ENCODE results near the gene SH2D6. TPM values are rescaled to one million over a fixed set of nuclear protein-coding genes. Genes with fewer than 3 reads are reported as not detected.
A peak's percentile ranks its signal among the peaks of the same experiment; 100 is the strongest.

SH2D6 gene
- total and polyA plus RNA-seq, 5 donors from 2014 or later: 0.25 TPM; not detected in 4

DNA sequence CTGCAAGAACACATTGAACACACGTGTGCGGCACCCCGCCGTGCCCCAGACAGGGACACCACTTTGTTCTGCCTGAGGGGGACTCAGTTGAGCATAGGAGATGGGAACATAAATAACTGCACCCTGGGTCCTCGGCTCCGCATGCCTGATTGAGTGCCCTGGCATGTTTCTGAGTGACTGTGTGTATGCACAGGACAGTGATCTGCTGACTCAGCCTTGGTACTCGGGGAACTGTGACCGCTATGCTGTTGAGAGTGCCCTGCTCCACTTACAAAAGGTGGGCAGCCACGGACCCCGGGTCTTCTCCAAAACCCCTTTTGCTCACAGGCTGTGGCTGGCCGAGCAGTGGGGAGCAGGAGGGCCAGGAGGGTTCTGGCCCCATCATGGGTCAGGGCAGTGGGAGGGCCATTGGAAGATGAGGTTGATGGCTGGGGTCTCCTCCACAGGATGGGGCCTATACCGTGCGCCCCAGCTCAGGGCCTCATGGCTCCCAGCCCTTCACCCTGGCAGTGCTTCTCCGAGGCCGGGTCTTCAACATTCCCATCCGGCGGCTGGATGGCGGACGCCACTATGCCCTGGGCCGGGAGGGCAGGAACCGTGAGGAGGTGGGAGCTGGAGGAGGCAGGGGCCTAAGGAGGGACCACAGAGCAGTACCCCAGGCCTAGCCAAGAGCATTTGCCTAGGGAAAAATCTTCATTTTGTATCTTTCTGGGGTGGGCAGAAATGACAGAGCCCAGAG lies 16.9 kb downstream of the SH2D6 start:
- Mint-ChIP-seq H3K36me3 (no peaks in the 10 kb centered on the region), H3K27me3 (peaks cover 4% of the 10 kb centered on the region), H3K9me3 (peaks cover 0 to 2% (median 0%) of the 10 kb centered on the region in 7 donors), H3K4me1 (peaks cover 5 to 38% (median 20%) of the 10 kb centered on the region in 4 donors), H3K4me3 (peak overlapping the region in 2 of 4 donors; percentile 61 to 87), H3K27ac (peak overlapping the region in 2 of 3 donors; percentile 43 to 92)
- H3K9me3 ChIP-seq (ENCODE audit: control insufficient read depth in 2 of 2, low read length in 2 of 2): no peaks in the 10 kb centered on the region
- no peak for DNase-seq
- H3K4me3 ChIP-seq (ENCODE audit: low read depth, low read length): no peak overlapping the region
- no peak overlapping the region for H3K27ac ChIP-seq (ENCODE audit: insufficient read depth, low read length, poor library complexity, severe bottlenecking)
- H3K27me3 ChIP-seq (ENCODE audit: control insufficient read depth, insufficient read depth, low read length): no peaks in the 10 kb centered on the region
- no peaks in the 10 kb centered on the region for H3K36me3 ChIP-seq (ENCODE audit: control insufficient read depth, insufficient read depth, low read length)
- ATAC-seq (ENCODE audit: low read depth in 2 of 2): no peak
- H3K4me1 ChIP-seq (ENCODE audit: control insufficient read depth, insufficient read depth, low read length, poor library complexity, severe bottlenecking): peaks cover 33% of the 10 kb centered on the region

DNA sequence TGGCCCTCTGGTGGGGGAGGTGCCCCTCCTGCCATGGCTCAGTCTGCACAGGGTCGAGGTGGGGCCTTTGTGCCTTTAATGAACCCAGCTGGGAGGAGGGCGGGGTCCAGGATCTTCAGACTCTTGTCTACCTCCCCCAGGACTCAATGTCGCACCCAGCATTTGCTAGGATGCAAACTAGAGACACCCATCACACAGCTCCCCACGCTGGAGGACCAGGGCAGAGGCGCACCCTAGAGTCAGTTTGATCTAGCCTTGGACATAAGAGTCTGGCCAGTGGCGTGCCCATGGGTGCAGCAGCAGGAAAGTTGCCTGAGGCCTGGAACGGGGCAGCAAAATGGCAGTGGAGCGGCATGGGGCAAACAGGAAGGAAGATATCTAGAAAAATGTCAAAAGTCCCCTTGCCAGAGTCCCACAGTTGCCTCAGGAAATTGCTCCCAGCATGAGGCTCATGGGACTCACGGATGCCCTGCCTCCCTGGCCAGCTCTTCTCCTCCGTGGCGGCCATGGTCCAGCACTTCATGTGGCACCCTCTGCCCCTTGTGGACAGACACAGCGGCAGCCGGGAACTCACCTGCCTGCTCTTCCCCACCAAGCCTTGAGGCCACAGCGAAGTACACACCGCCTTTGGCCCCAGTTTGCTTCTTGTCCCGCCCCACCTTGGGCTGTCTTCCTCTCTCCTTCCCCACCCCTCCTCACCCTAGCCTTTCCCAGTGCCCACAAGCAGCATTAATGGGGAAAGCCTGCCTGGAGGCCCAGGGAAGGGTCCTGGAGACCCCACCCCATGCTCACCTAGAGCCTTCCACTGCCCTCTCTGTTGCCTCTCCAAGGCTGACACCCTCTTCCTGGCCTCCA lies 17.7 kb downstream of the SH2D6 start:
- Histone ChIP-seq H3K4me3 (ENCODE audit: low read depth, low read length) (no peak overlapping the region), H3K27me3 (ENCODE audit: control insufficient read depth, insufficient read depth, low read length) (no peaks in the 10 kb centered on the region), H3K9me3 (ENCODE audit: control insufficient read depth in 2 of 2, low read length in 2 of 2) (no peaks in the 10 kb centered on the region), H3K4me1 (ENCODE audit: control insufficient read depth, insufficient read depth, low read length, poor library complexity, severe bottlenecking) (peaks cover 33% of the 10 kb centered on the region), H3K27ac (ENCODE audit: insufficient read depth, low read length, poor library complexity, severe bottlenecking) (peak overlapping the region; percentile 94), H3K36me3 (ENCODE audit: control insufficient read depth, insufficient read depth, low read length) (no peaks in the 10 kb centered on the region)
- Mint-ChIP-seq H3K4me3 (peak overlapping the region; percentile 87 to 96 (median 92)), H3K36me3 (no peaks in the 10 kb centered on the region), H3K4me1 (peaks cover 5 to 45% (median 24%) of the 10 kb centered on the region in 4 donors), H3K27ac (peak overlapping the region; percentile 56 to 98 (median 92)), H3K27me3 (peaks cover 4% of the 10 kb centered on the region), H3K9me3 (peaks cover 0 to 2% (median 0%) of the 10 kb centered on the region in 7 donors)
- DNase-seq: no peak
- ATAC-seq (ENCODE audit: low read depth in 2 of 2): no peak

DNA sequence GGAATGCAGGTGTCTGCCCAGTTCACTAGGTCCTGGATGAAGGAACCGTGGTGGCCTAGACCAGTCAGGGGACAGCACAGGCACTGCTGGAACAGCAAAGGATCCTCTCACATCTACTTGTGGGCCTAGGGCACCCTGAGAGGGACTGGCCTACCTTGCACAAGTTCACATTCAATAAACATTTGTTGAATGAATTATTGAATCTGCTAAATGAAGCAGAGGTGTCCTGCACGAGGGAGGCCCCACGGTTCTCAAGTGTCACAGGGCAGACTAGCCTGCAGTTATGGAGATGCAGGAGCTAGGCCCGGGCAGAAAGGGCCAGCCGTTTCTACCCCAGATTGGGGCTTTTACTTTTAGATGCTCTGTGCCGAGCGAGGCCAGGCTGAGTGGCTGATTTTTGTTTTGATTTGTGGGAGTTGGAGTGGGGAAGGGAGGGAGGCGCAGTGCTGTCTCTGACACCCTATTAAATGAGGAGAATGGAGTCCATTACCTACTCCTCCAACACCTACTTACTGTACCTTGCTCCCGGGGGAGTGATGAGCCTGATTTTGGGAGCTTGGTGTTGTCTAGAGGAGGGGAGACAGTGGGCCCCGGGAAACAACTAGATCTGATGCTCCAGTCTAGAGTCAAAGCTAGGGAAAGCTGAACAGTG lies 18.4 kb downstream of the SH2D6 start:
- Histone ChIP-seq H3K36me3 (ENCODE audit: control insufficient read depth, insufficient read depth, low read length) (no peaks in the 10 kb centered on the region), H3K4me3 (ENCODE audit: low read depth, low read length) (no peak overlapping the region), H3K4me1 (ENCODE audit: control insufficient read depth, insufficient read depth, low read length, poor library complexity, severe bottlenecking) (peaks cover 33% of the 10 kb centered on the region), H3K27ac (ENCODE audit: insufficient read depth, low read length, poor library complexity, severe bottlenecking) (peak overlapping the region; percentile 94), H3K9me3 (ENCODE audit: control insufficient read depth in 2 of 2, low read length in 2 of 2) (no peaks in the 10 kb centered on the region), H3K27me3 (ENCODE audit: control insufficient read depth, insufficient read depth, low read length) (no peaks in the 10 kb centered on the region)
- peak overlapping the region; percentile 92 to 99 (median 98) for H3K27ac Mint-ChIP-seq
- peak overlapping the region; percentile 87 to 96 (median 92) for H3K4me3 Mint-ChIP-seq
- DNase-seq (peak in 1 of 3 donors; percentile 30), ATAC-seq (ENCODE audit: low read depth in 2 of 2) (no peak)
- H3K4me1 Mint-ChIP-seq: peaks cover 5 to 45% (median 24%) of the 10 kb centered on the region in 4 donors
- H3K9me3 Mint-ChIP-seq: peaks cover 0 to 2% (median 0%) of the 10 kb centered on the region in 7 donors
- no peaks in the 10 kb centered on the region for H3K36me3 Mint-ChIP-seq
- H3K27me3 Mint-ChIP-seq: peaks cover 4% of the 10 kb centered on the region

DNA sequence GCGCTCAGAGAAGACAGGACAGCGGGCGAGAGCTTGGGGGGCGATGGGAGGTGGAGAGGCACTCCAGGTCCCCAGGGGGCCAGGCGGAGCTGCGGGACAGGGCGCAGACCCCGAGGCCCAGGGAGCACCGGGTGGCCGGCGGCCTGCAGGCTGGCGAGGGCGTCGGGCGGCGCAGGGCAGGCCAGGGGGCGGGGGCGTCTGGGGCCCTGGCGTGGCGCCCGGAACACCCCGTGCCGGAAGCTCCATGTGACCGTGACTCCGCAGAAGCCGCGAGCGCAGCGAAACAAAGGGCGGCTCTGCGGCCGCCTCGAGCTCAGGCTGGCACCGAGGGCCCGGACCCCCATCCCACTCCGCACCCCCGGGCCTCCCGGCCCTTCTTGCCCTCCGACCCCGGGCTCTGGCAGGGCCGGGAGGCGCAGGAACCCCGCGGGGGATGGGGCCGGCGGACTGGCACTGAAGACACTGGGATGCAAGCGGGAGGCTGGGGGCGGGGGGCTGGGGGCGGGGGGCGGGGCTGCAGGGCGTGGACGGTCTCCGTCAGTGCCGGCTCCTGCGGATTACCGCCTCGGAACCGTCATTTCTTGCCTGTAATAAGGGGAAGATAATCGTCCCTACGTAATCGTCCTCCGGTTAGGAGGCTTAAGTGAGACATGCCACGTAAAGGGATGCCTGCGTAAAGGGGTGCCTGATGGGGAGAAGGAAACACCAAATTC lies 19.1 kb downstream of the SH2D6 start:
- peaks cover 0 to 2% (median 0%) of the 10 kb centered on the region in 7 donors for H3K9me3 Mint-ChIP-seq
- ATAC-seq (ENCODE audit: low read depth in 2 of 2) (peak; percentile 79 to 87), DNase-seq (peak; percentile 71 to 87 (median 80))
- peak overlapping the region; percentile 94 for H3K27ac ChIP-seq (ENCODE audit: insufficient read depth, low read length, poor library complexity, severe bottlenecking)
- H3K27me3 ChIP-seq (ENCODE audit: control insufficient read depth, insufficient read depth, low read length): no peaks in the 10 kb centered on the region
- H3K27me3 Mint-ChIP-seq: peaks cover 4% of the 10 kb centered on the region
- H3K4me3 ChIP-seq (ENCODE audit: low read depth, low read length): peak overlapping the region; percentile 74
- no peaks in the 10 kb centered on the region for H3K9me3 ChIP-seq (ENCODE audit: control insufficient read depth in 2 of 2, low read length in 2 of 2)
- H3K4me3 Mint-ChIP-seq: peak overlapping the region; percentile 87 to 96 (median 92)
- no peaks in the 10 kb centered on the region for H3K36me3 ChIP-seq (ENCODE audit: control insufficient read depth, insufficient read depth, low read length)
- H3K4me1 Mint-ChIP-seq: peaks cover 5 to 45% (median 24%) of the 10 kb centered on the region in 4 donors
- H3K4me1 ChIP-seq (ENCODE audit: control insufficient read depth, insufficient read depth, low read length, poor library complexity, severe bottlenecking): peaks cover 33% of the 10 kb centered on the region
- no peaks in the 10 kb centered on the region for H3K36me3 Mint-ChIP-seq
- peak overlapping the region; percentile 92 to 99 (median 99) for H3K27ac Mint-ChIP-seq

DNA sequence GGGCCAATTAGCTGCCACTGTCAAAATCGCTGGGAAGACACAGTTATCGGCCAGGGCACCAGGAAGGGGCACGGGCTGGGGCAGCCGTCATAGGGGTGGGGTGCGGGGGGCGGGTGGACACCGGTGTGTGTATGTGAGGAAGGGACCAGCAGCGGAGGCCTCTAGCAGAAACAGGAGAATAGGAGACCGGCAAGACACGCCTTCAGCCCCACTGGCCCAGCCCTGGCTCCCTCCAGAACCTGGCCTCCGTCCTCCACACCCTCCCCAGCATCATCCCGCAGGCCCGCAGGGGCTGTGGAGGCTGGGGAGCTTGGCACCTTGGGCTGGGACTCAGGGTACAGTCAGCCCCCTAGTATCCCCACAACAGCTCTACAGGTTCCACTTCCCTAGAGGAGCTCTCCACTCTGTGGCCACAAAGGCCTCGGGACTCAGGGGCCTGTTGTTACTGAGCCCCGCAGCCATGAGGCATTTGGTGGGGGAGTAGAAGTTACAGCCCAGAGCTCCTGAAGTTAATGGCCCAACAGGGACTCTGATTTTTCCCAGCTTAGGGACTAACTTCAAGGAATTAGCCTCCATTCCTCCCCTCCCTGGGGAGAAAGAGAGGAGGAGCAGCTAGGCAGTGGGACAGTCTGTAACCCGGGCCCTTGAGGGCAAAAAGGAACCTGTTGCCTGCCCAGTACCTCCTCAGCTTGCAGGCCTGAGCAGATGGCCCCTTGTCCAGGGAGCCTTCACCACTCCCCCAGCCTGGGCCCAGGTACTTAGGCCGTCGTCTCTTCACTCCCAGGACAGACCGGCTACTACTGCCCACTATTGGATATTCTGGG lies 19.9 kb downstream of the SH2D6 start:
- H3K9me3 ChIP-seq (ENCODE audit: control insufficient read depth in 2 of 2, low read length in 2 of 2): no peaks in the 10 kb centered on the region
- H3K27ac Mint-ChIP-seq: peak overlapping the region; percentile 92 to 99 (median 97)
- H3K4me3 Mint-ChIP-seq: peak overlapping the region; percentile 87 to 95 (median 91)
- peaks cover 5 to 45% (median 24%) of the 10 kb centered on the region in 4 donors for H3K4me1 Mint-ChIP-seq
- peaks cover 33% of the 10 kb centered on the region for H3K4me1 ChIP-seq (ENCODE audit: control insufficient read depth, insufficient read depth, low read length, poor library complexity, severe bottlenecking)
- no peaks in the 10 kb centered on the region for H3K36me3 ChIP-seq (ENCODE audit: control insufficient read depth, insufficient read depth, low read length)
- peak overlapping the region; percentile 94 for H3K27ac ChIP-seq (ENCODE audit: insufficient read depth, low read length, poor library complexity, severe bottlenecking)
- H3K36me3 Mint-ChIP-seq: no peaks in the 10 kb centered on the region
- peak; percentile 6 to 7 for ATAC-seq (ENCODE audit: low read depth in 2 of 2)
- DNase-seq: peak in 1 of 3 donors; percentile 36
- H3K27me3 ChIP-seq (ENCODE audit: control insufficient read depth, insufficient read depth, low read length): no peaks in the 10 kb centered on the region
- peak overlapping the region; percentile 74 for H3K4me3 ChIP-seq (ENCODE audit: low read depth, low read length)
- peaks cover 4% of the 10 kb centered on the region for H3K27me3 Mint-ChIP-seq
- H3K9me3 Mint-ChIP-seq: peaks cover 0 to 2% (median 0%) of the 10 kb centered on the region in 7 donors

DNA sequence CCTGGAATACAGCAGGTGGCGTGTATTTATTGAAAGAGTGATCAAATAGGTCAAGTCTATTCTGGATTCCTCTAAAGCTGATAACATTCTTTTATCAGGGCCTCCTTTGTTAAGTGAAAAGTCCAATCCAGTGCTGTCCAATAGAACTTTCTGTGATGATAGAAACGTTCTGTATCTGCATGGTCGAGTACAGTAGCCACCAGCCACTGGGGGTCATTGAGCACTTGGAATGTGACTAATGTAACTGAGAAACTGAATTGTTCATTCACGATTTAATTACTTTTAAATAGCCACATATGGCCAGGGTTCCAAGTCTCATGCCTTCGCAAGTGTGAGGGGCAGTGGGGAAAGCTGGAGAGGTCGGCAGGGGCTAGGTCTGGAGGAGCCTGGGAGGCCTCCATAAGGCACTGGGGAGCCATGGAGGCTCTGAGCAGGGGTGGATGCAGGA lies 20.5 kb downstream of the SH2D6 start:
- H3K36me3 ChIP-seq (ENCODE audit: control insufficient read depth, insufficient read depth, low read length): no peaks in the 10 kb centered on the region
- H3K27ac ChIP-seq (ENCODE audit: insufficient read depth, low read length, poor library complexity, severe bottlenecking): peak overlapping the region; percentile 94
- H3K4me3 Mint-ChIP-seq: peak overlapping the region; percentile 82 to 92 (median 88)
- H3K4me1 Mint-ChIP-seq: peaks cover 5 to 45% (median 23%) of the 10 kb centered on the region in 4 donors
- H3K4me1 ChIP-seq (ENCODE audit: control insufficient read depth, insufficient read depth, low read length, poor library complexity, severe bottlenecking): peaks cover 33% of the 10 kb centered on the region
- DNase-seq (no peak), ATAC-seq (ENCODE audit: low read depth in 2 of 2) (no peak)
- H3K27ac Mint-ChIP-seq: peak overlapping the region; percentile 82 to 99 (median 92)
- peaks cover 0 to 2% (median 0%) of the 10 kb centered on the region in 7 donors for H3K9me3 Mint-ChIP-seq
- no peaks in the 10 kb centered on the region for H3K27me3 ChIP-seq (ENCODE audit: control insufficient read depth, insufficient read depth, low read length)
- H3K27me3 Mint-ChIP-seq: peaks cover 4% of the 10 kb centered on the region
- H3K9me3 ChIP-seq (ENCODE audit: control insufficient read depth in 2 of 2, low read length in 2 of 2): no peaks in the 10 kb centered on the region
- no peak overlapping the region for H3K4me3 ChIP-seq (ENCODE audit: low read depth, low read length)
- no peaks in the 10 kb centered on the region for H3K36me3 Mint-ChIP-seq

All from CD4-positive, CD25-positive, alpha-beta regulatory T cell (primary cell).